GM18507 (cell line): ENCODE measurements around the gene ELK4.

Experiments
- DNase-seq: peaks from one replicate; pipeline ENCODE4 v3.0.0; 2011; ENCODE audit warnings: low read depth; ENCODE audit not compliant: insufficient read length; ENCODE audit errors: extremely low spot score
- FAIRE-seq: peaks from 2 replicates; lab custom pipeline; 2011; peaks lifted over from hg19 to GRCh38; lab: Jason Lieb, UNC

Gene ELK4

GRCh38 chr1:205600085-205600484 lies 31.7 kb downstream of the ELK4 start:
- DNase-seq = peak; percentile 18
- FAIRE-seq = peak; percentile 38

GRCh38 chr1:205599669-205600042 lies 32.2 kb downstream of the ELK4 start:
- FAIRE-seq = no peak
- DNase-seq = no peak

GRCh38 chr1:205598841-205599668 lies 32.8 kb downstream of the ELK4 start:
- FAIRE-seq = no peak
- no peak for DNase-seq

- DNase-seq = no peak
- FAIRE-seq = no peak
Observed at GRCh38 chr1:205597691-205598314, 34.0 kb downstream of the ELK4 start.

GRCh38 chr1:205596876-205597275 lies 34.9 kb downstream of the ELK4 start:
- no peak for FAIRE-seq
- no peak for DNase-seq

- FAIRE-seq (no peak), DNase-seq (no peak)
Observed at GRCh38 chr1:205595861-205596260, 36.0 kb downstream of the ELK4 start.

GRCh38 chr1:205595435-205595834 lies 36.4 kb downstream of the ELK4 start:
- DNase-seq = no peak

GRCh38 chr1:205594846-205595245 lies 37.0 kb downstream of the ELK4 start:
- peak; percentile 52 for FAIRE-seq
- DNase-seq = no peak

More at GRCh38 chr1:205595435-205595834, 36.4 kb downstream of the ELK4 start:
- FAIRE-seq = peak; percentile 61

- FAIRE-seq (no peak), DNase-seq (no peak)
Observed at GRCh38 chr1:205593967-205594366, 37.8 kb downstream of the ELK4 start.

- FAIRE-seq = peak; percentile 71
- no peak for DNase-seq
Observed at GRCh38 chr1:205593532-205593931, 38.3 kb downstream of the ELK4 start.

- no peak for FAIRE-seq
- DNase-seq = no peak
Observed at GRCh38 chr1:205592443-205593003, 39.3 kb downstream of the ELK4 start.

- FAIRE-seq = peak; percentile 74
- DNase-seq = peak; percentile 74
Observed at GRCh38 chr1:205591522-205592351, 40.1 kb downstream of the ELK4 start.

GRCh38 chr1:205590777-205591513 lies 40.9 kb downstream of the ELK4 start:
- no peak for FAIRE-seq
- no peak for DNase-seq

- no peak for FAIRE-seq
- DNase-seq = no peak
Observed at GRCh38 chr1:205590457-205590768, 41.4 kb downstream of the ELK4 start.

GRCh38 chr1:205589618-205590456 lies 42.0 kb downstream of the ELK4 start:
- FAIRE-seq (no peak), DNase-seq (no peak)

GRCh38 chr1:205589046-205589445 lies 42.8 kb downstream of the ELK4 start:
- DNase-seq (no peak), FAIRE-seq (no peak)

GRCh38 chr1:205588636-205589035 lies 43.2 kb downstream of the ELK4 start:
- DNase-seq (no peak), FAIRE-seq (no peak)

- DNase-seq (no peak), FAIRE-seq (no peak)
Observed at GRCh38 chr1:205587581-205587980, 44.2 kb downstream of the ELK4 start.
